KBM-7 (cell line): ENCODE data around the gene C17orf100.
"Not testable (repeated sequence)": the region's sequence is repeated elsewhere in the genome, so short reads cannot be mapped to it uniquely, and the experiment has no call there.

Source experiments
- DNase-seq: peaks from one replicate; pipeline ENCODE4 v3.0.0-alpha.2; 2015
- in situ Hi-C: fragments of 300-500 bp; cut with MboI; formaldehyde crosslinking; loops from 2 replicates; pipeline ENCODE4 v1.14.3; 2020; ENCODE audit warnings: low sequenced_read_pairs, low pct_unique_long_range_greater_than_20kb, mixed read lengths

The C17orf100 gene

GRCh38 chr17:6663200-6663599 is 11.6 kb downstream of the C17orf100 start:
- DNase-seq, in situ Hi-C loops: not testable (repeated sequence)

GRCh38 chr17:6666077-6666521 is 14.5 kb downstream of the C17orf100 start:
- in situ Hi-C loops = no loop called here
- peak; percentile 77 for DNase-seq

- in situ Hi-C loops = no loop called here
- no peak for DNase-seq
These were observed 15.0 kb downstream of the C17orf100 start for GRCh38 chr17:6666557-6666956.

GRCh38 chr17:6667516-6667915 is 16.0 kb downstream of the C17orf100 start:
- no peak for DNase-seq
- in situ Hi-C loops = no loop called here

- in situ Hi-C loops = no loop called here
These were observed 16.7 kb downstream of the C17orf100 start for GRCh38 chr17:6668219-6668618.

GRCh38 chr17:6668727-6669425 is 17.3 kb downstream of the C17orf100 start:
- in situ Hi-C loops = no loop called here
- no peak for DNase-seq

More at GRCh38 chr17:6668219-6668618, 16.7 kb downstream of the C17orf100 start:
- no peak for DNase-seq

- in situ Hi-C loops = no loop called here
These were observed 18.1 kb downstream of the C17orf100 start for GRCh38 chr17:6669479-6670212.

GRCh38 chr17:6670571-6670970 is 19.0 kb downstream of the C17orf100 start:
- in situ Hi-C loops = no loop called here
- no peak for DNase-seq

More at GRCh38 chr17:6669479-6670212, 18.1 kb downstream of the C17orf100 start:
- DNase-seq = no peak

GRCh38 chr17:6670999-6671398 is 19.4 kb downstream of the C17orf100 start:
- in situ Hi-C loops = no loop called here
- no peak for DNase-seq

- DNase-seq = no peak
- in situ Hi-C loops = no loop called here
These were observed 19.9 kb downstream of the C17orf100 start for GRCh38 chr17:6671431-6671830.

- DNase-seq = no peak
- in situ Hi-C loops = no loop called here
These were observed 23.0 kb downstream of the C17orf100 start for GRCh38 chr17:6674586-6674985.

GRCh38 chr17:6675201-6675825 is 23.8 kb downstream of the C17orf100 start:
- DNase-seq = no peak
- in situ Hi-C loops = no loop called here

- in situ Hi-C loops = no loop called here
- no peak for DNase-seq
These were observed 25.2 kb downstream of the C17orf100 start for GRCh38 chr17:6676802-6677157.

- in situ Hi-C loops = no loop called here
- peak; percentile 68 for DNase-seq
These were observed 25.7 kb downstream of the C17orf100 start for GRCh38 chr17:6677158-6677831.

GRCh38 chr17:6677946-6678345 is 26.4 kb downstream of the C17orf100 start:
- in situ Hi-C loops = no loop called here

GRCh38 chr17:6679241-6679640 is 27.7 kb downstream of the C17orf100 start:
- DNase-seq = no peak
- in situ Hi-C loops = no loop called here

More at GRCh38 chr17:6677946-6678345, 26.4 kb downstream of the C17orf100 start:
- no peak for DNase-seq

GRCh38 chr17:6681176-6681575 is 29.6 kb downstream of the C17orf100 start:
- in situ Hi-C loops = no loop called here
- no peak for DNase-seq

GRCh38 chr17:6681671-6682070 is 30.1 kb downstream of the C17orf100 start:
- in situ Hi-C loops = no loop called here
- no peak for DNase-seq

- DNase-seq = no peak
These were observed 30.8 kb downstream of the C17orf100 start for GRCh38 chr17:6682339-6682738.

More at GRCh38 chr17:6682339-6682738, 30.8 kb downstream of the C17orf100 start:
- in situ Hi-C loops = no loop called here
